SHP77 treated with DMSO at 0.1 percent for 48 hours (cell line): ENCODE results near the gene KCNAB1.
"Not testable (repeated sequence)": the region's sequence is repeated elsewhere in the genome, so short reads cannot be mapped to it uniquely, and the experiment has no call there.

Source experiments
- DNase-seq: peaks from one replicate; lab custom pipeline; 2025; lab: John Stamatoyannopoulos, UW

Gene KCNAB1

GRCh38 chr3:156120528-156121251, at the start of gene KCNAB1:
TSS of gene KCNAB1 (plus strand) at chr3:156120578.
- no peak for DNase-seq

- DNase-seq, result no peak
Measured at GRCh38 chr3:156071031-156071430, 49.3 kb upstream of the KCNAB1 start.

- DNase-seq, result not testable (repeated sequence)
Measured at GRCh38 chr3:156072950-156073657, 47.3 kb upstream of the KCNAB1 start.

GRCh38 chr3:156090126-156090525, 30.3 kb upstream of the KCNAB1 start:
- no peak for DNase-seq

- DNase-seq, result no peak
Measured at GRCh38 chr3:156093964-156094363, 26.4 kb upstream of the KCNAB1 start.

- no peak for DNase-seq
Measured at GRCh38 chr3:156094391-156094790, 26.0 kb upstream of the KCNAB1 start.

GRCh38 chr3:156095652-156096051, 24.7 kb upstream of the KCNAB1 start:
- not testable (repeated sequence) for DNase-seq

- no peak for DNase-seq
Measured at GRCh38 chr3:156098437-156099035, 21.8 kb upstream of the KCNAB1 start.

GRCh38 chr3:156099348-156099747, 21.0 kb upstream of the KCNAB1 start:
- DNase-seq, result not testable (repeated sequence)

GRCh38 chr3:156099984-156100383, 20.4 kb upstream of the KCNAB1 start:
- not testable (repeated sequence) for DNase-seq

- DNase-seq, result no peak
Measured at GRCh38 chr3:156102267-156102931, 18.0 kb upstream of the KCNAB1 start.

GRCh38 chr3:156106721-156107373, 13.5 kb upstream of the KCNAB1 start:
- no peak for DNase-seq

- no peak for DNase-seq
Measured at GRCh38 chr3:156107504-156107903, 12.9 kb upstream of the KCNAB1 start.

GRCh38 chr3:156108616-156109015, 11.8 kb upstream of the KCNAB1 start:
- DNase-seq, result no peak

GRCh38 chr3:156109989-156110388, 10.4 kb upstream of the KCNAB1 start:
- DNase-seq, result no peak

- DNase-seq, result no peak
Measured at GRCh38 chr3:156126467-156126866, 6.1 kb downstream of the KCNAB1 start.

- DNase-seq, result no peak
Measured at GRCh38 chr3:156131241-156131640, 10.9 kb downstream of the KCNAB1 start.

- no peak for DNase-seq
Measured at GRCh38 chr3:156131799-156132198, 11.4 kb downstream of the KCNAB1 start.

- DNase-seq, result no peak
Measured at GRCh38 chr3:156132313-156132712, 11.9 kb downstream of the KCNAB1 start.

- DNase-seq, result no peak
Measured at GRCh38 chr3:156133076-156133475, 12.7 kb downstream of the KCNAB1 start.

- no peak for DNase-seq
Measured at GRCh38 chr3:156135921-156136638, 15.7 kb downstream of the KCNAB1 start.
